ENCODE results near the gene SMIM10L2A.
"Not testable (repeated sequence)": the region's sequence is repeated elsewhere in the genome, so short reads cannot be mapped to it uniquely, and the experiment has no call there.

Gene SMIM10L2A

GRCh38 chrX:135453381-135453780, 31.6 kb downstream of the SMIM10L2A start:
- no peak for DNase-seq (ENCODE audit: low read depth in 2 of 2)

GRCh38 chrX:135454816-135455215, 33.1 kb downstream of the SMIM10L2A start:
- no peak for DNase-seq (ENCODE audit: low read depth in 2 of 2)

GRCh38 chrX:135461756-135462155, 40.0 kb downstream of the SMIM10L2A start:
- not testable (repeated sequence) for DNase-seq (ENCODE audit: low read depth in 2 of 2)

GRCh38 chrX:135463937-135464336, 42.2 kb downstream of the SMIM10L2A start:
- DNase-seq (ENCODE audit: low read depth in 2 of 2): no peak

- no peak for DNase-seq (ENCODE audit: low read depth in 2 of 2)
Measured at GRCh38 chrX:135476378-135476777, 54.6 kb downstream of the SMIM10L2A start.

- DNase-seq (ENCODE audit: low read depth in 2 of 2): peak in 1 of 2 donors; percentile 13
Measured at GRCh38 chrX:135477576-135477975, 55.8 kb downstream of the SMIM10L2A start.
